ENCODE results near the gene IL25. TPM values are rescaled to one million over a fixed set of nuclear protein-coding genes. Genes with fewer than 3 reads are reported as not detected.

The IL25 gene
- total and polyA plus RNA-seq, 10 of the 15 experiments (the other 5 are each of a cell fraction or from before 2014, with no cell fraction given) = not detected

- intact Hi-C loops (cut with micrococcal nuclease; ENCODE audit: unreplicated experiment) = no loop called here
- CTCF ChIA-PET = interaction anchor here (1.1 kb wide), 2 partner anchors 9 to 70 kb away, joined by 3 to 4 read pairs; no protein-coding TSS in a partner anchor
- no peaks in the 10 kb centered on the region for H3K9me3 ChIP-seq (replicated peaks; ENCODE audit: control insufficient read depth, insufficient read depth, low read length)
- no peak for FAIRE-seq
- WGBS (ENCODE audit: insufficient coverage, insufficient replicate concordance, low lambda C conversion rate, missing lambda C conversion rate) = 51% methylated on average over 6 of the region's 6 CpGs
- no TSS peak for BruUV-seq (replicated peaks)
- RAD21 ChIA-PET (ENCODE audit: unreplicated experiment) = no interaction called here
- no peak overlapping the region for H3K4me2 ChIP-seq (ENCODE audit: control insufficient read depth, insufficient read depth)
- TF ChIP-seq CREM (IDR thresholded peaks at IDR 0.05; ENCODE audit: low read depth) (no peak), EP300 (IDR thresholded peaks at IDR 0.05; ENCODE audit: borderline replicate concordance in 1 of 2, control insufficient read depth in 1 of 2, low read depth in 2 of 2, low read length in 2 of 2) (no peak), TCF12 (IDR thresholded peaks at IDR 0.05; ENCODE audit: low read depth, low read length) (no peak)
- TF ChIP-seq, protein P1, sequence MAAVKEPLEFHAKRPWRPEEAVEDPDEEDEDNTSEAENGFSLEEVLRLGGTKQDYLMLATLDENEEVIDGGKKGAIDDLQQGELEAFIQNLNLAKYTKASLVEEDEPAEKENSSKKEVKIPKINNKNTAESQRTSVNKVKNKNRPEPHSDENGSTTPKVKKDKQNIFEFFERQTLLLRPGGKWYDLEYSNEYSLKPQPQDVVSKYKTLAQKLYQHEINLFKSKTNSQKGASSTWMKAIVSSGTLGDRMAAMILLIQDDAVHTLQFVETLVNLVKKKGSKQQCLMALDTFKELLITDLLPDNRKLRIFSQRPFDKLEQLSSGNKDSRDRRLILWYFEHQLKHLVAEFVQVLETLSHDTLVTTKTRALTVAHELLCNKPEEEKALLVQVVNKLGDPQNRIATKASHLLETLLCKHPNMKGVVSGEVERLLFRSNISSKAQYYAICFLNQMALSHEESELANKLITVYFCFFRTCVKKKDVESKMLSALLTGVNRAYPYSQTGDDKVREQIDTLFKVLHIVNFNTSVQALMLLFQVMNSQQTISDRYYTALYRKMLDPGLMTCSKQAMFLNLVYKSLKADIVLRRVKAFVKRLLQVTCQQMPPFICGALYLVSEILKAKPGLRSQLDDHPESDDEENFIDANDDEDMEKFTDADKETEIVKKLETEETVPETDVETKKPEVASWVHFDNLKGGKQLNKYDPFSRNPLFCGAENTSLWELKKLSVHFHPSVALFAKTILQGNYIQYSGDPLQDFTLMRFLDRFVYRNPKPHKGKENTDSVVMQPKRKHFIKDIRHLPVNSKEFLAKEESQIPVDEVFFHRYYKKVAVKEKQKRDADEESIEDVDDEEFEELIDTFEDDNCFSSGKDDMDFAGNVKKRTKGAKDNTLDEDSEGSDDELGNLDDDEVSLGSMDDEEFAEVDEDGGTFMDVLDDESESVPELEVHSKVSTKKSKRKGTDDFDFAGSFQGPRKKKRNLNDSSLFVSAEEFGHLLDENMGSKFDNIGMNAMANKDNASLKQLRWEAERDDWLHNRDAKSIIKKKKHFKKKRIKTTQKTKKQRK (IDR thresholded peaks at IDR 0.05; ENCODE audit: low read depth, low read length) = no peak
- H3K79me2 ChIP-seq (ENCODE audit: control insufficient read depth, insufficient read depth, low read length) = no peaks in the 10 kb centered on the region
- H3K36me3 ChIP-seq (ENCODE audit: control insufficient read depth in 2 of 2, insufficient read depth in 2 of 2, low read length in 1 of 2) = no peaks in the 10 kb centered on the region
- no peak for ATAC-seq
- no peak overlapping the region for H3K9ac ChIP-seq (ENCODE audit: control insufficient read depth, insufficient read depth, low read length)
- H3K4me3 ChIP-seq = no peak overlapping the region
- no peaks in the 10 kb centered on the region for H4K20me1 ChIP-seq (ENCODE audit: control insufficient read depth, insufficient read depth)
- in situ Hi-C loops (cut with MboI) = no loop called here
- no peak for DNase-seq (ENCODE audit: low read depth, low spot score)
- SMC1A ChIA-PET (ENCODE audit: uncharacterized antibody, unreplicated experiment) = interaction anchor here (1.1 kb wide), 1 partner anchor 53 kb away, joined by 3 read pairs; no protein-coding TSS in a partner anchor
- no peak overlapping the region for H3K27ac ChIP-seq (ENCODE audit: control insufficient read depth, insufficient read depth)
- peaks cover 0 to 7% of the 10 kb centered on the region in 2 experiments; a peak in 3 of 4 replicates for H3K27me3 ChIP-seq (replicated peaks in 1 of 2; ENCODE audit: control insufficient read depth in 2 of 2, insufficient read depth in 2 of 2, low read length in 1 of 2)
- H2AFZ ChIP-seq (ENCODE audit: control insufficient read depth, low read depth, low read length) = no peak overlapping the region
- no peaks in the 10 kb centered on the region for H3K4me1 ChIP-seq (ENCODE audit: control insufficient read depth, insufficient read depth, low read length)
- POLR2A ChIA-PET = no interaction called here
These were observed 10.8 kb upstream of the IL25 start for GRCh38 chr14:23361763-23362162.

All from GM12878 (cell line).